IMR-90 (cell line): ENCODE data around the gene NEURL1.

Experiments used
- TF ChIP-seq, protein P1 (sequence below): conservative IDR thresholded peaks from 2 replicates; pipeline ENCODE4 v1.5.1; 2012; ENCODE audit warnings: mild to moderate bottlenecking, low read depth, low read length, improper control_type of control experiment
- TF ChIP-seq, protein P2 (sequence below): fragments of 150-350 bp; IDR thresholded peaks from 2 replicates; pipeline ENCODE4 v1.6.1; 2016; ENCODE audit warnings: low read depth, mild to moderate bottlenecking, low read length, moderate library complexity, borderline replicate concordance

DNA sequence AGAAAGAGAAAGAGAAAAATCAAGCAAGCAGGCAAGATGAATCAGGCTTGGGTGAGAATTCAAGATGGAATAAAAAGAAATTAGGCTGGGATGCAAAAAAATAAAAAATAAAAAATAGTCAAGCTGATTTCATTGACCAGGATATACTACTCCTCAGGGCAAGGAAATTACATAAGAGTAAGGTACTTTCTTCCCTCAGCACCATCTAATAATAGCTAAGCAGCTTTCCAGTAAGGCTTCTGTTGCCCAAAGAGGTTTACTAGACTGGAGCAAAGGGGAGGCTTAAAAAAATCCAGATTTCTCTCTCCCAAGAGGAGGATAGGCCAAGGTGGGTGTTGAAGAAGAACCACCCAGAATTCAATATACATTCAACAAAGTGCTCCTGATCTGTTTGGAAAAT is 93.6 kb downstream of the NEURL1 start:
- TF ChIP-seq, protein P1, sequence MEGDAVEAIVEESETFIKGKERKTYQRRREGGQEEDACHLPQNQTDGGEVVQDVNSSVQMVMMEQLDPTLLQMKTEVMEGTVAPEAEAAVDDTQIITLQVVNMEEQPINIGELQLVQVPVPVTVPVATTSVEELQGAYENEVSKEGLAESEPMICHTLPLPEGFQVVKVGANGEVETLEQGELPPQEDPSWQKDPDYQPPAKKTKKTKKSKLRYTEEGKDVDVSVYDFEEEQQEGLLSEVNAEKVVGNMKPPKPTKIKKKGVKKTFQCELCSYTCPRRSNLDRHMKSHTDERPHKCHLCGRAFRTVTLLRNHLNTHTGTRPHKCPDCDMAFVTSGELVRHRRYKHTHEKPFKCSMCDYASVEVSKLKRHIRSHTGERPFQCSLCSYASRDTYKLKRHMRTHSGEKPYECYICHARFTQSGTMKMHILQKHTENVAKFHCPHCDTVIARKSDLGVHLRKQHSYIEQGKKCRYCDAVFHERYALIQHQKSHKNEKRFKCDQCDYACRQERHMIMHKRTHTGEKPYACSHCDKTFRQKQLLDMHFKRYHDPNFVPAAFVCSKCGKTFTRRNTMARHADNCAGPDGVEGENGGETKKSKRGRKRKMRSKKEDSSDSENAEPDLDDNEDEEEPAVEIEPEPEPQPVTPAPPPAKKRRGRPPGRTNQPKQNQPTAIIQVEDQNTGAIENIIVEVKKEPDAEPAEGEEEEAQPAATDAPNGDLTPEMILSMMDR = no peak
- TF ChIP-seq, protein P2, sequence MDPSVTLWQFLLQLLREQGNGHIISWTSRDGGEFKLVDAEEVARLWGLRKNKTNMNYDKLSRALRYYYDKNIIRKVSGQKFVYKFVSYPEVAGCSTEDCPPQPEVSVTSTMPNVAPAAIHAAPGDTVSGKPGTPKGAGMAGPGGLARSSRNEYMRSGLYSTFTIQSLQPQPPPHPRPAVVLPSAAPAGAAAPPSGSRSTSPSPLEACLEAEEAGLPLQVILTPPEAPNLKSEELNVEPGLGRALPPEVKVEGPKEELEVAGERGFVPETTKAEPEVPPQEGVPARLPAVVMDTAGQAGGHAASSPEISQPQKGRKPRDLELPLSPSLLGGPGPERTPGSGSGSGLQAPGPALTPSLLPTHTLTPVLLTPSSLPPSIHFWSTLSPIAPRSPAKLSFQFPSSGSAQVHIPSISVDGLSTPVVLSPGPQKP = no peak
